Urothelium cell line (cell line): ENCODE data around the gene APOL2.
"Not testable (repeated sequence)": the region's sequence is repeated elsewhere in the genome, so short reads cannot be mapped to it uniquely, and the experiment has no call there.

Experiments used
- DNase-seq: peaks from one replicate; pipeline ENCODE4 v3.0.0; 2011; ENCODE audit warnings: low spot score, mixed read lengths
- FAIRE-seq: peaks from 2 replicates; lab custom pipeline; 2011; peaks lifted over from hg19 to GRCh38; lab: Jason Lieb, UNC

APOL2 gene

DNA sequence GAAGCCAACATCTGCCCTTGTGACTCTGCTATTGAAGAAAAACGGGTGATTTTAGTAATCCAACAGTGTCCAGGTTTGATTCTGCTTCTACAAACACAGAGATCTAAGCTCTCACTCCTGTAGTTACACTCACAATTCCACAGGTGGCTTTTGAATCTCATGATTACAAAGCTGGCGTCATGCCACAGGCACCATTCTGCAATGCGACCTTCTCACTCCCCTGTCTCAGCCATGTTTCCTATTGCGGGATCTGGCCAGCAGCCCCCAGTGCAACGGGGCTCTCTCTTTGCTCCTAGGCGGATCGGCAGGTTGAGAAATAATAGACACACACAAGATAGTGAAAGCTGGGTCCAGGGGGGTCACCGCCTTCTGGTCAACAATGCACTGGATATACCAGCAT is 36.4 kb downstream of the APOL2 start:
- not testable (repeated sequence) for DNase-seq, FAIRE-seq

DNA sequence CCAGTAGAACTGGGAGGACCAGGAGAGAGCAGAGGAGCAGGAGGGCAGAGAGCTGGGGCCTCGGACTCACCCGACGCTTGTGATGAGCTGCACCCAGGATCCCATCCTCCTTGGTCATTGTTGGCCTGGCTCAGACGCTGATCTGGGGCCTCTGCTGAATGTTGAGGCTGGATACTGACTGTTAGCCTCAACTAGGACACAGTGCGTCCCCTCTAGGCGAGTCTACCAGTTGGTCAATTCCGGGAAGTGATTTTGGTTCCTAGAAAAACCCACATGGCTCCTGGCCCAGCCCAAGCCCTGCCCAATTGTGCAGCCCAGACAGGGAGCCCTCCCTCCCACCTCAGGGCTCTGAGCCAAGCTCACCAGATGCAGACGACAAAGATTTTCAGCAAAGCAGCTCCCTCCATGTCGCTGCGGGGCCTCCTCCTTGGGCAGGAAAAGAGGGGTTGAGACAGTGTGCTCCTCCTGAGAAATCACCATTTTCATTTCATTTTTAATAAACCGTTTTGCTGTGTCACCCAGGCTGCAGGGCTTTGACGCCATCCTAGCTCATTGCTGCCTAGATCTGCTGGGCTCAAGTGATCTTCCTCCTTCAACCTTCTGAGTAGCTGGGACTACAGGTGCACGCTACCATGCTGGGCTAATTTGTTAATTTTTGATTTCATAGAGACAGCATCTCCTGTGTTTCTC is 37.6 kb downstream of the APOL2 start, which contains the start of gene APOL4:
Gene APOL4 (minus strand): TSS at position 180 of the 690 bp plus-strand sequence. CDS start 75 bp downstream, at position 105.
- DNase-seq (no peak), FAIRE-seq (no peak)

DNA sequence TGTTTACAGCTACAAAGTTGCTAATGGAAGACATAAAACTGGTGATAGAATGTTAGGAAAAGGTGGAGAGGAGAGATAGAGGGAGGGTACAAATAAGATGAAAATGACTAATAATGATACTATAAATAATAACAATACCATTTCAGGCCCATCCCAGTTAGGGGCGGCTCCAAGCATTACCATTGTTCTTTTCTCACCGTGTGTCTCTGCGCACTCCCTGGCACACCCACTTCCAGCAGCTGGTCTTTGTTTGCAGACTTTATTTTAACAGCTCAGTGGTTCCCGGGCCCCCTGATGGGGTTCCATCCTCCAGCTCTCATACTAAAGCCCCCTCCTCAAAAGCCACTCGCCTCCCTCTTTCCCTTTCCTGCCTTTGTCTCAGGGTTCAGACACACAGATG is 38.3 kb downstream of the APOL2 start:
- FAIRE-seq, DNase-seq: not testable (repeated sequence)

DNA sequence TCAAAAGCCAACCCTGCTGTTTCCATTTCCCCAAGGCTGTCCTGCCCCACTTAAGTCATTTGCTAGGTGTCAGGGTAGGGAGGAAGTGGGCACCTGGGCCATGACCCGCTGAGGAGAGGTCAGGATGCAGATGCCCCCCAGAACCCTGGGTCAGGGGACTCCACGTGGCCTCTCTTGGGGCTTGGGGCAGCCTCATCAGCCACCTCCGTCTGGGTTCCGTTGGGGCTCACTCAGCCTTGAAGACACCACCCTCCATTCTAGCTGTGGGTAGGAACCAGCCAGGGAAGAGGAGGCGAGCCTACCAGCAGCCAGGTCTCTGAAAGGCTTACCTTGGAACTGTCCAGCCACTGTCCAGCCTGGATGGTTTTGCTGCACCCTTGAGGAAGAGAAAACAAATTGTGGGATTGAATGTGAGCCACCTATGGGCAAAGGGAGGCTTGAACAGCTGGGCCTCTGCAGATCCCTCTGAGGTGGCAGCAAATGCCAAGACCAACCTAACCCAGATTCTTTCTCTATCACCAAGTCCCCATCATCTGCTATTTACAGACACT is 40.3 kb downstream of the APOL2 start:
- DNase-seq (no peak), FAIRE-seq (no peak)

DNA sequence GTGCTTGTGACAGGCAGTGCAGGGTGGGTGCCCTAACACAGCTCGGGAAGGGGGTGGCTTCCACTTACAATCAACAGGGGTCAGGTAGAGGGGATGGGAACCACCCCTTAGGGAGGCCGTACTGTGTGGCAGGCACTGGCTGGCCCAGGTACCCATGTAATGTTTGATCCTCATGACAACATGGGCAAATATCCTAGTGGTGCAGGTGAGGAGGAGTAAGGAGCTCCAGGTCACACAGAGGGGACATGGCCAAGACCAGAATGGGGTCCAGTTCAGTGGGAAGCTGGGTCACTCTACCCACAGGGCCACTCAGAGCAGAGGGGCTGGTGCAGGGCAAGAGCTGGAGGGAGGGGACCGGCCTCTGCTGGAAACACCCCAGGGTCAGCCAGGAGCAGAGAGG is 40.8 kb downstream of the APOL2 start:
- DNase-seq (no peak), FAIRE-seq (no peak)

DNA sequence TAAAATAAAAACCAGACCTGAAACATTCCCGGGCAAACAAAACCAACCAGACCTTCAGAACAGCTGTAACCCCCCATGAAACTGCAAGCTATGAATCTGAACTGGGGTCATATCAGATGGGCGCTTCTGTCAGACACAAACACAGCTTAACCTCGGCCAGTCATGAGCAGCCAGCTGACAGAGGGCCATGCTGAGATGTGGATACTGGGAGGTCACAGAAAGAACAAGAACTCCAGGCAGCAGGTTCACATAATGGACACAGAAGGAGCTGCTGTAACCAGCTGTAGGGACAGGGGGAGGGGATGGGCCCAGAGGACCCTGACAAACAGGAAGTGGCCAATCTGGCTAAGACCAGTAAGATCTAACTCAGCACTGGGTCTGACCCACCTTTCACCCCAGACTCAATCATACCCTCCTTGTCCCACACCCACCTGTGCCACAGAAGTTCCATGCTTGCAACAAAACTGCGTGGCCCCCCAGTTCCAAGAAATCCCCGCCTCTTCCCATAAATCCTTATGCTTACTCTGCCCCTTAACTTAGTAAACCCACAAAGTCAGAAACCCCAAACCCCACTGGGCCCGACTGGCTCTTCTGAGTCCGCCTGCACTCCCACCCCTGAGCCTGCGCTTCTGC is 41.7 kb downstream of the APOL2 start:
- FAIRE-seq (no peak), DNase-seq (peak; percentile 24)

DNA sequence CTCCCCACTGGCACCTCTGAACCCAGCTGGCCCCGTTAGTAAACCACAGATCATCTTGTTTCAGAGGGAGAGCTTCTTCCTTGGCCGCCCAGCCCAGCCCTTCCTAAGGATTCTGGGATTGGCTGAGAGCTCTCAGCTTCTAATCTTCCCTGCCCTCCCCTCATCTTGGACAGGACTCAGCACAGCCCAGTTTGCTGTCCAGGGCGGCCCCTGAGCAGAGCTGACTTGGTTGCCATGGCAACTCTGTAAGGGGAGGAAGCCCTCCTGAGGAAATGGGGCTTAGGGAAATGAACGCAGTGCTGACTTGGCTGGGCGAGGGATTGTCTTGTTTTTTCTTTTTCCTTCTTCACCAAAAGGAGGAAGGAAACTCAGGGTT is 42.3 kb downstream of the APOL2 start:
- FAIRE-seq: no peak

DNA sequence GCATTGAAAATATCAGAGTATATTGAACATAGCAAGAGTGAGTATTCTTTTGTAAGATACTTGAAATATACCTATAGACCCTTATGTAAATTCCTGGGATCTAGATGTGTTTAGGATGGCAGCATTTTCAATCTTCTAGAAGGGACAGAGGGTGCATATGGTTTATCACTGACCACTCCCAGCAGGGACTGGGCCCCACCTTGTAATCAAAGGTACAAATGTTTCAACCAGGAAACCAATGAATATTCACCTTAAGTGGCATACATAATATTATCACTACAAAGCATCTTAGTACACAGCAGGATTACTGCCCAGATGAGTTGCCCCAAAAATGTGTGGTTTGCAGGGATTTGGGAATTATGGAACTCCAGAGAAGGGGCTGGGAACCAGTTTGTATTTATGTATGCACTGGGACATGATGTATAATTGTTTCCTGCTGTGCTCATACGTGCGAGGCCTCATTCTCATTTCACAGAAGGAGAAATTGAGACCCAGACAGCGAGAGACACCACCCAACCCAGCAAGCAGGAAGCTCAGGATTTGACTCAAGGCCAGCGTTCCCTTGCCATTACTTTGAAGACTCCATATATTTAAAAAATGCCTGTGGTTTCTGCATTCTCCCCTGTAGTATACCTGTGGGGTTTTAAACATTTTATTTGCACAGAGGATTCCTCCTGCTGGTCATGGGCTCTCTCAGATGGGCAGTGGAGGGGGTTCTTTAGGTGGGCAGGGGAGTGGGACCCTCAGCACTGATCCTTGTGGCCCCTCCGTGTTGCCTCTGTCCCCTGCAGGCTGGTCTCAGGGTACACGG is 42.9 kb downstream of the APOL2 start:
- FAIRE-seq (no peak), DNase-seq (no peak)

More for the DNA sequence above, 42.3 kb downstream of the APOL2 start:
- peak; percentile 39 for DNase-seq

DNA sequence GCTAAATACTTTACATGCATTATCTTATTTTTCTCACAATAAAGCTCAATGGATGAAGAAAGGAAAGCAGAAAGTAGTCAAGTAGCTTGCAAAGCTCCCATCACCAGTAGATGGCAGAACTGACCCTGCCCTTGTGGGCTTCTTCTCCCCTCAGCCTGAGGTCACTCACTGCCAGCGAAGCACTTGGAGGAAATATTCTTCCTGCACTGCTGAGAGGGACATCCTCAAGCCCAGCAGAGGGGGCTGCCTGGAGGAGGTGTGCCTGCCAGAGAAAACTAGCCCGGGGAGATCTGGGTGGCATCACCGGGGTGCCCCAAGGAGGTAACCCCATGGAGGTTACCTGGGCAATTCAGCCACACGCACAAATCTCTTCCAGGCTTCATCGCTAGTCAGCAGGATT is 44.4 kb downstream of the APOL2 start:
- FAIRE-seq: peak; percentile 97
- peak; percentile 49 for DNase-seq

DNA sequence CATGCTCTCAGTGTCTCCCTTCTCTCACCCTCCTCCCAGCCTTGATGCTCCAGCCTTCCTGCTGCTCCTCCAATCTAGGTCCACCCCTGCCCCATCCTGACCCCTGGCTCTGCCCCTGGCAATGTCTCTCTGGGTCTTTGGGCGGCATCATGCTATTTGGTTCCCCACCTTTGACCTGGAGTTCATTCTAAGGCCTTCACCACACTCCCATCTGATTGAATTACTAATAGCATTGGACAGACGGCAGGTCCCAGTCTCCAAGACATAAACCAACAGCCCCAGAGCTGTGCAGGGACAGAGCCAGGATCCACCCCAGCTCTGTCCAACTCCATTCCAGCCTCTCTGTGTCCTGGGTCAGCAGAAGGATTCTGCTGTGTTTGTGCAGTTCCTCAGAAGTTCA is 44.9 kb downstream of the APOL2 start:
- no peak for DNase-seq
- FAIRE-seq: no peak

DNA sequence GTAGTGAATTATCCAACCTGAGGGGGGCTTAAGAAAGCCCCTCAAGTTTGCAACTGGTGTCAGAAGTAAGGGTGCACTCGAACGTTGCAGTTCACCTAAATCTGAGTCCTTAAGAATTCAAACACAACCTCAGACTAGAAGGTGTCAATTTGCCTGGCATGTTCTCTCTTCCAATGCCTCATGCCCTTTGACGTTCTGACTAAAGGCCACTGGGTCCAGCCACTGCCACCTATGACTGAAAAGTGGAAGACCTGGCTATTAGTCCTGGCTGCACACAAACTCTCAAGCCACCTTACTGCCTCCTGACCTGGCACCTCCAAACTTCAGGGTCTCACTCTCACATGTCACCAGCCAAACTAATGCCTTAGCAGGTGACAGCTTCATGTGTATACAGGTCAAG is 45.8 kb downstream of the APOL2 start:
- FAIRE-seq (peak; percentile 13), DNase-seq (no peak)

DNA sequence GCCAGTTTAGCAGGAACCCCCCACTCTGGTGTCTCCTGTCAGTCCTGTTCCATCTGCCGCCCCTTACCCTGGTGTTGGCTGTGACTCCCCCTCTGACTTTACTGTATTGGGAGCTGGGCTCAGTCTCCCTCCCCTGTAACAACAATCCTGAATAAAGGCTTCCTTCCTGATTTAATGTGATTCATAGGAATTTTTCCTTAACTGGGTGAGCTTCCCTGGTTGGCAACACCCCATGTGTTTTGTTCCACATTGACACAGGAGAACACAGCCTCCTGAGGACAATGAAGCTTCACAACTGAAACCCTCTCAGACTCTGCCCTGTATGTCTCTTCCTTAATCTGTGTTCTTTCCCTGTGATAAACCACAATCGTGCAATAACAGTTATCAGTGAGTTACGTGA is 46.2 kb downstream of the APOL2 start:
- FAIRE-seq (no peak), DNase-seq (no peak)

DNA sequence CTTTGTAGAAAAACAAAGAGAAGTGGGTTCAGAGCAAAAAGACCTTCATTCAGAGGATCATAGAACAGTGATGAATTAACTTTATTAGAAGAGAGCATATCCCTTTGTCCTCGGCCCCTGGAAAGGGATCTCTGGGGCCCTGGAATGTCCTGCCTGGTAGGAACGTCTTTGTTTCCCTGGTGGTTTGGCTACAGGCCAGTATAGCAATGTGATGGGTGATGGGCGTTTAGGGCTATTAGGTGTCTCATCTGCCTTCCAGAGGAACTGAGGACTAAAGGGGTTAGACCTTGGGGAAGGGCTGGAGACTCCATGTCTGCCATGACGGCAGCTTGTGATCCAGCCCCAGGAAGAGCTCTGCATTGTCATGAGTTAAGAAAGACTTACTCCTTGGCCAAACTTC is 46.8 kb downstream of the APOL2 start:
- FAIRE-seq: no peak
- DNase-seq: peak; percentile 55

DNA sequence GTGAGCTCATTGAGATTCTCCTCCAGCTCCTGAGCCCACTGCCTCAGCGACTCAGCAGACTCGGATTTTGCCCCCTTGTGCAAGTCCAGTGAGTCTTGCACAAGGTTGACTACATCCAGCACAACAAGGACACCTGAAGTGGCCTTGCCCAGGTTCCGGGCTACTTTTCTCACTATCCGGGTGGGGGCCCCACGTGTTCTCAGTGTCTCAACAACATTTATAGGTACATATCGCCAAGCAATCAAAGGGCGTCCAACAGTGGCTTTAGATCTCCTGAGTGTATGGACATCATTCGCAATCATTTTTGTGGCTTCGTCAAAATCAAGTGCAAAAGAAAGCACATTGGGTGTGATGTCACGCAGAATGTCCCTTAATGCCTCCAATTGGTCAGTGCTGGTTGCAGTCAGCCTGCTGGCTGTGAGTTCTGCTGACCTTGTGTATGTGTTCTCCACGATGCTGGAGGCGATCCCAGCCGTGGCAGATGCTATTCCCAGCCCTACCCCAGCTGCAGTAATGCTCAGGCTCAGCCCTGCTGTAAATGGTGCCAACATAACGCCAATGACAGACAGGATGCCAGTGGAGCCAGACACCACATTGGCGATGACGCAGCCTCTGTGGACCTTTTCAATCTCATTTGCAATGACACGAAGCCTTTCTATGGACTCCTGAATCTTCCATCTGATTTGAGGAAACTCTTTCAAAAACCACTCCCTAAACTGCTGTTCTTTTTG is 48.1 kb downstream of the APOL2 start:
- DNase-seq (no peak), FAIRE-seq (peak; percentile 83)

DNA sequence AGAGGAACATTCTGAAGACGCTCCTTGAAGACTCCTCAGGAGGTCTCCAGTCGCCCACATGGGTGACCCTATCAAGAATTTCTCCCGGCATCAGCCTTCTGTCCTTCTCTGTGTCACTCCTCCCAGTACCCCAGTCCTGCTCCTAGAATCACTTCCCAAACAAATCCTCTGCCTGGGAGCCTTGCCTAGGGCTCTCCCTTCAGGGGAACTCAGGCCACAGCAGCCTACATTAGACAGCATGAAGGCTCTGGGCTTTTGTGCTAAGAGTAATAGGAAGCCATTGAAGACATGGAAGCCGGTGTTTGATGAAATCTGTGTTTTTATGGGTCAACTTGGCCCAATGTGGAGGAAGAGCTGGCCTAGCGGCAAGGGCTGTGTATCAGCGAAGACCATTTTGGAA is 51.5 kb downstream of the APOL2 start:
- FAIRE-seq, DNase-seq: not testable (repeated sequence)

DNA sequence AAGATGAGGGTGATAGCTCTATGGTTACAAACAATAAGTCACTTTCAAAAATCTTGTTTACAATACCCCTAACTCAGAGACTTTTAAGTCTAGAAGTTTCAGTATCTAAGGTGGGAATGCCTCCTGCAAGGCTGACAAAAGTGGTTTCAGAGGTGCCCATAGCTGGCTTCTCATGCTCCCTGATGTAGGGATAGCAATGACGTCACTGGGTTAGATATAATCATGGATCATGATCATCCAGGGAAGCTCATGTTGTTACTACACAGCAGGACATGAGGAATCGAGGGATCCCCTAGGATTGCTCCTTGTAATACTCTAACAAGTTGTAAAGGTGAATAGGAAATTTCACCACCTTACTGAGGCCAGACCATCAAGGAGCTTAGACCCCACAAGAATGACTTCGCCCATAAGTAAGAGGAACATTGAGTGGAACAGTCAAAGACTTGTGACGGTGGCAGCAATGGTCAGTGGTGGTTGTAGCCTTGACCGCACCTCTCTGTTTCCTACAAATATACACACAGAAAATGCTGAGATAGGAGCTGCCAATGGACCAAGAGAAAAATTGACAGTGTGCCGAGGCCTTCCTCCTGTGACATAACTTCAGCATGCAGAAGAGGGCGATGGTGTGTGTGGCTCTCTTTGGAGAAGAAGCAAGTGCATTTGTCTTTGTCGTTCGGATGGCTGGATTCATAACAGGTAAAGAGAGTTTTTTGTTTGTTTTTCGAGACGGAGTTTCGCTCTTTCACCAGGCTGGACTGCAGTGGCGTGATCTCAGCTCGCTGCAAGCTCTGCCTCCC is 53.3 kb downstream of the APOL2 start:
- FAIRE-seq (no peak), DNase-seq (no peak)

DNA sequence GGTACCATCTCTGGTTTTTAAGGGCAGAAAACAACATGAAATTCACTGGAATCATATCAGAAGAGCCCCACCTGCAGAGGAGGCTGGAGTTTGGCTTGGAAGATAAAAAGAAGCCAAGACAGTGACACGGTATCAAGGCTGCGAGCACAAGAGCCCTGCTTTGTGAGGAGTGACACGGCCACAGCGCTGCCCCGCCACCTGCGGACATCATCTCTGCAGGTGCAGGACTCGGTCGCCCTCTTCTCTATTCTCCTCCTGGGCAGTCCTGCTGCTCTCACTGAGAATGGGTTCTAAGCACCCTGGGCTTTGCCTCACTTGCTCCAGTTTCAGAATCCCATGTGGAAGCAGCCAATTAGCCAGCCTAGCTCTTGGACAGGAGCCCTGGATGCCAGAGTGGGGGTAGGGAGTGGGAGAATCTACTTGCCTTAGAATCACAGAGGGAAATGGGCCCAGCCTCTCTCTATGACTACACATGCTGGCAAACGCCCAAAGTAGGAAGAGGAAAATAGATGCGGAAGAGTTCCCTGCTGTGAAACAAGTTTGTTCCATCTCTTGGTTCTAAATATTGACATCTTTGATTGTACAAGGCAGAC is 54.8 kb downstream of the APOL2 start:
- FAIRE-seq (no peak), DNase-seq (no peak)

DNA sequence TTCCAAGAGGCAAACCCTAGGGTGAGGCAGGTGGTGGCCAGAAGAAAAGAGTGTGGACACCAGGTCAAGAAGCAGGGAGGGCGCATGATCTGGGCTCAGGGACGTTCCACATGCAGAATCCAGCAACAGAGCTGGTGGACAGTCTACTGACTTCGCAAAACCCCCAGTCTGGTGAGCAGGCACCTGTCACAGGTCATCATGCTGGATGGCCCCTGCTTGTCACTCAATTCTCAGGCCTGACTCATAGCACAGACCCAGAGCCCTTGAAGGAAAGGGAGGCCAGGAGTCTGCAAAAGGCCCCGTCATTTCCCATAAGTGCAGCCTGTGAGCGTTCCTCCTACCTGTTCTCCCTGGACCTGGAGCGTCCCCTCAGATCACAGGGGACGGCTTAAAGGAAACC is 55.9 kb downstream of the APOL2 start:
- no peak for FAIRE-seq
- DNase-seq: no peak

DNA sequence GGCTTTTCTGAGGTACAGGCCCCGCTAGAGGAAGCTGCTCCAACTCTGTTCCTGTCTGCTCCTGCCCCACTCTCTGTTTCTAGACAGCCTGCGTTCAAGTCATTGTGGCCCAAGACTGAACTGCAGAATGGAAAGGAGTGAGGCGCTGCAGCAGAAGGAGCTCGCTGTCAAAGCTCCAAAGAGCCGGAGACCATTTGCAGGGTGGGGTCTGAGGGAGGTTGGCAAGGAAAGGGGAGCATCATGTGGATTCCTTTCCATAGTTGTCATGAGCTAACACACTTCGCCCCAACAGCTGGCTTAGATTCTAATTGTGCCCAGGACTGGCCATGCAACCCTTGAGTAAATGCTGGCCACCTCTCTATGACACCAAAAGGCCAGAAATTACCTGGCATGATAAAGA is 56.5 kb downstream of the APOL2 start:
- DNase-seq: no peak
- no peak for FAIRE-seq

DNA sequence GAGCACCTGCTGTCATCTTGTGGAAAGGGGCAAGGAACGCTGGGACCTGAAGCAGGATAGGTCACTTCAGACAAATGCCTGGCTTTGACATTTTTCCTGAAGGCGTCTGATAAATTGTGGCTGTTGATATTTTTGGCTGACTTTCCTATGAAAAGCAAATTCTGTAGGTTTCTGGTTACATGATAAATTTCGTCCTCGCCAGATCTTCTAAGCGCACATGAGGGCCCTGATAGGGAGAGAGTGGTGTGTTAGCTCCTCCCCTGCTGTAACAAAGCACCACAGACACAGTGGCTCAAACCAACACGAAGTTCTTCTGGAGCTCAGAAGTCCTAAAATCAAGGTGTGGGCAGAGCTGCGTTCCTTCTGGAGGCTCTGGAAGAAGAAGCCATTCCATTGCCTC is 57.3 kb downstream of the APOL2 start:
- no peak for DNase-seq
- FAIRE-seq: no peak
